BJ (cell line): ENCODE results near the gene ANXA3. TPM values are rescaled to one million over a fixed set of nuclear protein-coding genes. Genes with fewer than 3 reads are reported as not detected.

ENCODE experiments used
- CTCF ChIA-PET: fragments of 350-600 bp; formaldehyde crosslinking; extraction: SDS; loops from one replicate; lab custom pipeline; 2021; ENCODE audit warnings: antibody characterized with exemption, inconsistent platforms; lab: Yijun Ruan, JAX
- POLR2A ChIA-PET: fragments of 300-600 bp; sonication (Branson Sonifier 250); formaldehyde crosslinking; extraction: SDS; loops from one replicate; lab custom pipeline; 2021; ENCODE audit warnings: antibody characterized with exemption; lab: Charles Lee
- DNase-seq: peaks from one replicate; pipeline ENCODE4 v3.0.0-alpha.2; 2011; ENCODE audit warnings: low read depth
- H3K27me3 ChIP-seq: 2 replicates; pipeline ENCODE4 v1.6.0; 2011; ENCODE audit warnings: low read length; ENCODE audit not compliant: control insufficient read depth, insufficient read depth
- H3K36me3 ChIP-seq: 2 replicates; pipeline ENCODE4 v1.5.1; 2011; ENCODE audit warnings: low read length; ENCODE audit not compliant: control insufficient read depth, insufficient read depth
- H3K4me3 ChIP-seq: 2 replicates; pipeline ENCODE4 v1.5.1; 2011; ENCODE audit warnings: low read depth, mild to moderate bottlenecking, control low read depth, low read length
- polyA plus RNA-seq: library from polyadenylated mRNA; depleted of rRNA; stranded (reverse); fragments of >200 nt; gene quantifications from 2 replicates; pipeline ENCODE4 v1.2.3, GENCODE V29; 2011
- TF ChIP-seq, protein P1 (sequence below): IDR thresholded peaks from 2 replicates; pipeline ENCODE4 v1.5.1; 2011; ENCODE audit warnings: low read depth, mild to moderate bottlenecking, control low read depth, inconsistent platforms, low read length, moderate library complexity; ENCODE audit not compliant: insufficient read depth

ANXA3 gene
- polyA plus RNA-seq, 1 experiment = 8.2 TPM

DNA sequence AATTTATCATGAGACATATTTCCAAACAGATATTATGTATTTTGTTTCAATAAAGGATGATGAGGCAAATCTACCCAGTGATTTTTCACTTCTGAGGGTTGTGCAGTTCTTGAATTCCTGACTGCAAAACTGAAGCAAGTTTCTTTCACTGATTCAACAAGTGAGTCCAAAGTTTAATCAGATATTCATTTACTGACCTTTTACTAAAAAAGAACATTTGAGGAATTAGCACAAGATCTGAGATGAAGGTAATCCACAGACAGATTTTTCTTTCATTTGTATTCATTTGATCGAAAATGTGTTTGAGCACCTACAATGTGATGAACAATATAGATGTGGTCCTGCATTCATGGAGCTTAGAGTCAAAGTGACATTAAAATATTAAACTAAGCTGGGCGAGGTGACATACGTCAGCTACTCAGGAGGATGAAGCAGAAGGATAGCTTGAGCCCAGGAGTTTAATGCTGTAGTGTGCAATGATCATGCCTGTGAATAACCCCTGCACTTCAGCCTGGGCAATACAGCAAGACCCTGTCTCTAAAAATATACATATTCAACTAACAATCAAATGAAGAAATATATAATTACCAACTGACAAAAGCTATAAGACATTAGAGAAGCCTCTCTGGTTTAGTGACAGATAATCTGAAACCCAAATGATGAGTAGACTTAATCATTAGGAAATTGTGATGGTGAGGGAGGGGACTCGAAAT, 76.6 kb downstream of the ANXA3 start:
- H3K36me3 ChIP-seq = no peaks in the 10 kb centered on the region
- no peak for DNase-seq
- CTCF ChIA-PET = interaction anchor here (0.7 to 1.3 kb wide), 3 partner anchors 10 to 130 kb away, joined by 3 read pairs; no protein-coding TSS in a partner anchor
- POLR2A ChIA-PET = no interaction called here
- H3K27me3 ChIP-seq = no peaks in the 10 kb centered on the region
- TF ChIP-seq, protein P1, sequence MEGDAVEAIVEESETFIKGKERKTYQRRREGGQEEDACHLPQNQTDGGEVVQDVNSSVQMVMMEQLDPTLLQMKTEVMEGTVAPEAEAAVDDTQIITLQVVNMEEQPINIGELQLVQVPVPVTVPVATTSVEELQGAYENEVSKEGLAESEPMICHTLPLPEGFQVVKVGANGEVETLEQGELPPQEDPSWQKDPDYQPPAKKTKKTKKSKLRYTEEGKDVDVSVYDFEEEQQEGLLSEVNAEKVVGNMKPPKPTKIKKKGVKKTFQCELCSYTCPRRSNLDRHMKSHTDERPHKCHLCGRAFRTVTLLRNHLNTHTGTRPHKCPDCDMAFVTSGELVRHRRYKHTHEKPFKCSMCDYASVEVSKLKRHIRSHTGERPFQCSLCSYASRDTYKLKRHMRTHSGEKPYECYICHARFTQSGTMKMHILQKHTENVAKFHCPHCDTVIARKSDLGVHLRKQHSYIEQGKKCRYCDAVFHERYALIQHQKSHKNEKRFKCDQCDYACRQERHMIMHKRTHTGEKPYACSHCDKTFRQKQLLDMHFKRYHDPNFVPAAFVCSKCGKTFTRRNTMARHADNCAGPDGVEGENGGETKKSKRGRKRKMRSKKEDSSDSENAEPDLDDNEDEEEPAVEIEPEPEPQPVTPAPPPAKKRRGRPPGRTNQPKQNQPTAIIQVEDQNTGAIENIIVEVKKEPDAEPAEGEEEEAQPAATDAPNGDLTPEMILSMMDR = no peak
- no peak overlapping the region for H3K4me3 ChIP-seq

DNA sequence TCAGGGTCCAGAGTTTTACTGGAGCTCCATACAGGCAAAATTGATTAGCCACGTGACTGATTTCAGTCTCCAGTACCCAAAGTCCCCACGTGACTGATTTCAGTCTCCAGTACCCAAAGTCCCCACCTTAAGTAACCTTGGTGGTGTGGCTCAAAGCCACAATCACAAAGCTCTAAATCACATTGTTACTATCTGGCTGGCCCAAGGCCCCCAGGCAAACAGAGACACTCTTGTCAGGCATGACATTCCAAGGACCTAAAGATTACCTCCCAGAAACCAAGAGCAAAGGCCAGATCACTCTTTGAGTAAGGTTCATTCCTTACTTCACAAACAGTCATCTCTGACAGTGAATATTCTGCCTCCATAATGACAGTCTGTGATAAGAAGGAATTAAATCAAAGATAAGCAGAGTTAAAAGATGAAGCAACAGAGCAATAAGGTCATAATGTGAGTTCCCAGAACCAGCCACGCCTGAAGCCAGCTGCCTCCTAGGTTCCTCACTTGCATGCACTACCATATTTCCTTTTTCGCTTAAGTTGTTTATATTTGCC, 78.5 kb downstream of the ANXA3 start:
- Histone ChIP-seq H3K27me3 (no peaks in the 10 kb centered on the region), H3K36me3 (no peaks in the 10 kb centered on the region), H3K4me3 (no peak overlapping the region)
- TF ChIP-seq, protein P1 = no peak
- no peak for DNase-seq
- POLR2A ChIA-PET = no interaction called here
- CTCF ChIA-PET = interaction anchor here (1.1 to 2.7 kb wide), 2 partner anchors 15 to 17 kb away, joined by 3 to 9 read pairs; no protein-coding TSS in a partner anchor

DNA sequence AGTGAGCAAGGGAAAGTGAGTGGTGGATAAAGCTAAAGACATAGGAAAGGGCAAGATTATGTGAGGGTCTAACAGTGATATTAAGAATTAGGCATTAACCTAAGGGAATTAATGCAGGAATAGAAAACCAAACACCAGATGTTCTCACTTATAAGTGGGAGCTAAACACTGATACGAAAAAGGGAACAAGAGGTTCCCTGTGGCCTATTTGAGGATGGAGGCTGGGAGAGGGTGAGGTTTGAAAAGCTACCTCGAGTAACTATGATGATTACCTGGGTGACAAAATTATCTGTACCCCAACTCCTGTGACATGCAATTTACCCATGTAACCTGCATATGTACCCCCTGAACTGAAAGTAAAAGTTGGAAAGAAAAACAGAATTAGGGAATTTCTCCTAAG, 79.0 kb downstream of the ANXA3 start:
- no peaks in the 10 kb centered on the region for H3K27me3 ChIP-seq
- DNase-seq = no peak
- no peak overlapping the region for H3K4me3 ChIP-seq
- ChIA-PET POLR2A (interaction anchor here (0.5 kb wide), 1 partner anchor 15 kb away, joined by 3 read pairs; no protein-coding TSS in a partner anchor), CTCF (interaction anchor here (1.1 to 2.7 kb wide), 2 partner anchors 14 to 17 kb away, joined by 3 to 9 read pairs; no protein-coding TSS in a partner anchor)
- H3K36me3 ChIP-seq = no peaks in the 10 kb centered on the region
- TF ChIP-seq, protein P1 = no peak

DNA sequence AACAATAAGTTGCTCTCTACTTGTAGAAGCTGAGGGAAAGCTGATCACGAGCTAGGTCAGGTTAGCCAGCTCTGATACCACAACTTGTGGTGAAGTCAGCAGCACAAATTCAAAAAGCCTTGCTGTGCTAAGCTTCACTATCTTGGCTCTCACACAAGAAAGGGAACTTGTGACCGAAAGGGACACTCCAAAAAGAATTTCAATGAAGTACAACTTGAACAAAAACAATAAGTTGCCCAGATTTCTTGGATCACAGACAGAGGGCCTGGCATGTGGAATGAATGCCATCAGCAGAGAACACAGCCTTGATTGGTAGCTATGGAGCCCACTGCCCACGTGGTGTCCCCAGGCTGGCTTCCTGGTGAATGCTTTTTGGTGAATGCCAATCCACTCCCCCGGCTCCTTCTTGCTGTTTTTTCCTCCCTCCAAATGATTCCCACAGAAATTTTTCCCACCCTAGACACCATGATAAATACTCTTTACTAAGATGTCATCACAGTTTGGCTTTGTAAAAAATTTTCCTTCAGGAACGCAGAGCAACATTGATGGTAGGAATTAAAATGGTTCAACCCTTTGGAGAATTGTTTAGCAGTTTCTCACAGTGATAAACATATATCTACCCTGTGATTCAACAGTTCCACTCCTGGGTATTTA, 82.6 kb downstream of the ANXA3 start:
- POLR2A ChIA-PET = no interaction called here
- CTCF ChIA-PET = interaction anchor here (0.6 to 1.2 kb wide), 3 partner anchors 9 to 58 kb away, joined by 3 to 5 read pairs (median 3); no protein-coding TSS in a partner anchor
- Histone ChIP-seq H3K36me3 (no peaks in the 10 kb centered on the region), H3K4me3 (no peak overlapping the region), H3K27me3 (no peaks in the 10 kb centered on the region)
- TF ChIP-seq, protein P1 = no peak
- no peak for DNase-seq
